ENCODE results near the gene CNTNAP2.

Gene CNTNAP2

DNA sequence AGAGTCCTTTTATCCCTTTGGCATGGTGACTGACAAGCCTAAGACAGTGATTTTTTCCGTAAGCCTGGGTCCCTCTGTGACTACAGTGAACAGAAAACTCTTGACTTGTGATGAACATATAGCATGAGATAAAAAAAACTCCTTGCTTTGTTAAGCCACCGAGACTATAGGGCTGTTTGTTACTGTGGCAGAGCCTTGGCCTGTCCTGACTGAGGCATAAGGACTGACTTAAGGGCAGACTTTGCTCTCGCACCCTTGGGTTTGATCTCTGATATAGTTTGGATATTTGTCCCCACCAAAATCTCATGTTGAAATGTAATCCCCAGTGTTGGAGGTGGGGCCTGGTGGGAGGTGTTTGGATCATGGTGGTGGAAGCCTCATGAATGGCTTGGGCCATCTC lies 2157.5 kb downstream of the CNTNAP2 start:
- TF ChIP-seq CTCF (conservative IDR thresholded peaks at IDR 0.05), result no peak
- no peak overlapping the region for H3K27ac ChIP-seq

GRCh38 chr7:148275359-148275890 lies 2158.8 kb downstream of the CNTNAP2 start:
- TF ChIP-seq CTCF (conservative IDR thresholded peaks at IDR 0.05), result no peak
- H3K27ac ChIP-seq, result no peak overlapping the region

GRCh38 chr7:148276314-148277041 lies 2159.9 kb downstream of the CNTNAP2 start:
- no peak overlapping the region for H3K27ac ChIP-seq
- no peak for TF ChIP-seq CTCF (conservative IDR thresholded peaks at IDR 0.05)

GRCh38 chr7:148277042-148277660 lies 2160.6 kb downstream of the CNTNAP2 start:
- no peak for TF ChIP-seq CTCF (conservative IDR thresholded peaks at IDR 0.05)
- H3K27ac ChIP-seq, result no peak overlapping the region

DNA sequence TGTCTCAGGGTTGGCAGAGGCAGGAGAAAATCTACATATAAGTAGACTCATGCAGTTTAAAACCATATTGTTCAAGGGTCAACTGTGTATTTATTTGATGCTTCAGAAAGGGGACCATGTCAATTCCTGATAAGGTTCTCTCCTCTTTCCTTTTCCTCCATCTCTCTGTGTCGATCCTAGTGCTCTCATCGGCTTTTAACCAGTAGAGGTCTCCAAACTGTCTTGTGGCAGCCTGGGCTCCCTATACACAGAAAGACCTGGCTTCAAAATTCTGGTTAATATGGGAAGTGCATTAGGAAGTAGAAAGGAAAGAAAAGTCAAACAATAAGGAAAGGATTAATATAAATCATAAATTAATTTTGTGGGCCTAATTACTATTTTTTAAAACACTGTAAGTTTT lies 2169.5 kb downstream of the CNTNAP2 start:
- H3K27ac ChIP-seq, result no peak overlapping the region
- TF ChIP-seq CTCF (conservative IDR thresholded peaks at IDR 0.05), result peak; percentile 90

DNA sequence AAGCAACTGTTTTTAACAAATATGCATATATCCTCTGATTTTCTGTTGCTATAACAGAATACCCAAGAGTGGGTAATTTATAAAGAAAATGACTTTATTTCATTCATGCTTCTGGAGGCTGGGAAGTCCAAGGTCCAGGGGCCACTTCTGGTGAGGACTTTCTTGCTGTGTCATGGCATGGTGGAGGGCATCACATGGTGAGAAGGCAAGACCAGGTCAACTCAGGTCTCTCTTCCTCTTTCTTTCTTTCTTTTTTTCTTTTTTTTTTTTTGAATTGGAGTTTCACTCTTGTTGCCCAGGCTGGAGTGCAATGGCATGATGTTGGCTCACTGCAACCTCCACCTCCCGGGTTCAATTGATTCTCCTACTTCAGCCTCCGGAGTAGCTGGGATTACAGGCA lies 2170.9 kb downstream of the CNTNAP2 start:
- no peak for TF ChIP-seq CTCF (conservative IDR thresholded peaks at IDR 0.05)
- no peak overlapping the region for H3K27ac ChIP-seq

DNA sequence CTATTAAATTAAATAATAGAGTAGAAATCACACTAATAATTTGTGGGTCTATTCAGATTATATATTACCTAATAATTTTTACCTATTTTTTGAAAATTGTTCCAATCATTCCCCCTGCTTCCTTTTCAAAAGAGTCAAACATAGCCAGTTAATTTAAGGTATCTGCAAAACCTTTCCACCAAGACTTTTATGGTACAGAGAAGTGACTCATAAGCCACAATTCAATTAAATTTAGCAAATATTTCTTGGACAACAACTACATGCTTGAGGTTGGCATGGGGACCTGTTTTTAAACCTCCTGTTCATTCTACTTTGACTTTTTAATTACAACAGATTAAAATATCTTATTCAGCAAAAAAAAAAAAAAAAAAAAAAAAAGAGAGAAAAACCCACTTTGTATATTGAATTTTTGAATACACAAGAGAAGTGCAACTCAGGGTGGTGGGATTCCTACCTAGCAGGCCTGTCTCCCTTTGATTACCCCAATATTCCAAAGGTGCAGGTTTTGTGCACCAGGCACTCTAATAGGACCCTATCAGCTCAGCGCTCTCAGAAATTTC lies 2172.1 kb downstream of the CNTNAP2 start:
- no peak for TF ChIP-seq CTCF (conservative IDR thresholded peaks at IDR 0.05)
- no peak overlapping the region for H3K27ac ChIP-seq

Measured in VCaP (cell line).